HG03108 (cell line): Measurements from ENCODE around the gene DCAF5.

Experiments used
- ATAC-seq: cut with Tn5 transposase; IDR thresholded peaks from one replicate; pipeline ENCODE4 v1.9.1; 2021; ENCODE audit warnings: moderate library complexity; ENCODE audit not compliant: unreplicated experiment

Gene DCAF5

DNA sequence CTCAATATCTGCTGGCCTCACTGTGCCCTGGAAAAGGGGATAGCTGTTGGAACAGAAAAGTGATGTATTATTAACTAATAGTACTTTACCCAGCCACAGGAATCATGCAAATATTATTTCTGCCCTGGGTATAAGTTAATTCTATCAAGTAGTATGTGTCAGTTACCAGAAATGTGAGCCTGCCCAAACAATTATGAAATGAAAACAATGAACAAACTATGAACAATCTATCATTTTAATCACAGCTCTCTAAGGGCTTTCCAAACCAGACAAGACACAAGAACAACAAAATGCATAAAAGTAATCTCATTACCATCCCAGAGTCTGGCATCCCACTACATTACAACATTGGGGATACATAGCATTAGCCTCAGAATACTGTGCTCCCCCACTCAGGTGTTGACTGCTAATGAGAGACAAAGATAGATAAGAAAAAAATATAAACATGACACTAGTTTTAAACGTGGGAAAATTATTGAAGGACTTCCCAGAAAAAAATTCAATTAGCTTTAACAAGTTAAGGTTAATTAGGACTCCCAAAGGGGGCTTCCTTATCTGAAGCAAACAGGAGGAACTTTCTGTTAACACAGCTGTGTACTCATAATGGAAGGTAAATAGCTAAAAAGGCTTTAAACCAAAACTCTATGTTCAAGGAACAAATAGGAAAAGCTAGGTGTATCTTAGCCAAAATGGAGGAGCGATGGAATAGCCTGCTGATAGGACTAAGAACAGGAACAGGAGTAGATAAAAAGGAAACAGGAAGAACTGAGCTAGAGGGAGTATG lies 3.3 kb downstream of the DCAF5 start:
- no peak for ATAC-seq

- ATAC-seq, result no peak
Observed at GRCh38 chr14:69142101-69142500, 10.8 kb downstream of the DCAF5 start.

DNA sequence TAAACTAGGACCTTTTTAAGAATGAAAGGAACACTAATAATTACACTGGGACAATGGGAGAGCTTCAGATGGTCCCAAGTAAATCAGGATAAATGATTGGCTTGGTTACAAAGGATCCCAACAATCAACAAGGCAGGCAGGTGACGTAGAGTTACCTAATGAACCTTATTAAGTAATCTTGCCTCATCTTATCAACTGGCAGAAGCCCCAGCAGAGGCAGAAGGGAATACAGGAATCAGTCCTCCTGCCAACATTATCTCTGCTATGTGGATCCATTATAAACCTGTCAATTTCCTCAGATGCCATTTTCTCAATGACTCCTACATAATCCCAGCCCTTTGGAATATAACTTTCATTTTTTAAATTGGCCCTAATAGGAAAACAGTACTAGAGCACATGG lies 11.4 kb downstream of the DCAF5 start:
- no peak for ATAC-seq

- ATAC-seq, result no peak
Observed at GRCh38 chr14:69139743-69140142, 13.2 kb downstream of the DCAF5 start.

- ATAC-seq, result no peak
Observed at GRCh38 chr14:69137843-69138535, 14.9 kb downstream of the DCAF5 start.

DNA sequence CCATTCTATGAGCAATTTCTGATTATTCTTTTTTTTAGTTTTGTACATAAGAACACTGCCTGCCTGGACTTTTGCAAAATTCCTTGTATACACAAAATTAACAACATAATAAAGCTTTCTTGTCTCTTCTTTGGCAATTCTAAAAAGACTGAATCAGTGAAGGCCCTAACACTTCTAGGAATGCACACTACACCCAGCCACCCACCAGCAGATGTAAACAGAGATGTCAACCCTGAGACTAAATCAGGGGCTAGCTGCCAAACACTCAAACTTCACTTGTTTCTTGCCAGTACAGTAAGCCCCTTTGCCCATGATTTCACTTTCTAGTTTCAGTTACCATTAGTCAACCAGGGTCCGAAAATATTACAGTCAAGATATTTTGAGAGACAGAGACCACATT lies 15.5 kb downstream of the DCAF5 start:
- ATAC-seq, result no peak

- ATAC-seq, result no peak
Observed at GRCh38 chr14:69135133-69135532, 17.8 kb downstream of the DCAF5 start.

- ATAC-seq, result no peak
Observed at GRCh38 chr14:69133206-69134125, 19.5 kb downstream of the DCAF5 start.

DNA sequence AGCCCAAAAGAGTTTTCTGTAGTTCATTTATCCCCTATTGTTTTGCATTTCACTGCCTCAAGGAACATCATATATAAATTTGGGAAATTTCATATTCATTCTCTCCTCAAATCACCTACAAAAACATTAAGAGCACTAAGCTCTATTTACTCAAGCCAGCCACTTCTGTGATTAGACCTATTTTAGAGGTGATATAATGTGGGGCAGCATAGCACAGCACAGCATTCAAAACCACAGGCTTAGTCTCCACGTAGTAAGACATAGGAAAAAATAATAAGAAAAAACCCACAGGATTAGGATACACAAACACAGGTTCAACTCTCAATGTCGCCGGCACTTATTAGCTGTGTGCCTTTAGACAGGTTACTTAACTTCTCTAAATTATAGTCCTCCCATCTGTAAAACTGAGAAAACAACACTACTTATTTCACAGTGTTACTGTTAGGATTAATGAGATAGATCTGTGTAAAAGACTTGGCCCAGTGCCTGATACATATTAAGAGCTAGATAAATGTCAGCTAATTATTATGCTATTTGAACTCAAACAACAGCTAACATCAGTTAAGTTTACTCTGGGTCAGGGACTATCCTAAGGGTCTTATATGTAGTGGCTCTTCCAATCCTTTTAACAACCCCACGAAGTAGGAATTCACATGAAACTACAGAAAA lies 20.3 kb downstream of the DCAF5 start:
- ATAC-seq, result no peak

DNA sequence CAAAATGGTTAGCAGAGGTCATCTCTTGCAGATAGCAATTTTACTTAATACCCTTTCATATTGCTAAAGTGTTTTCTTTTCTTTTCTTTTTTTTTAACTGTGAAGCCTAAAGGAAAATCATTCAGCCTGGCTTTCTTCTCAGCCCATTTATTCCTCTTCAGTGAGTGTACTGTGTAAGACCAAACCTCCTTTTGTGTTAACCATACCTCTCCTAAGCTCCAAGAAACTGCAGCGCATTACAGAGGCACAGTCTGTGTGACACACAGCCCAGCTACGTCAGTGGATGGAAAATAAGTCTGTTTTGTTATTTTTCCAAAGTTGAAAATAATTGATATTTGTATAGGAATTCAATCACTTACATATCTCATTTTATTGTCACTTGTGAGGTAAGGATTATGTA lies 21.7 kb downstream of the DCAF5 start:
- ATAC-seq, result no peak

DNA sequence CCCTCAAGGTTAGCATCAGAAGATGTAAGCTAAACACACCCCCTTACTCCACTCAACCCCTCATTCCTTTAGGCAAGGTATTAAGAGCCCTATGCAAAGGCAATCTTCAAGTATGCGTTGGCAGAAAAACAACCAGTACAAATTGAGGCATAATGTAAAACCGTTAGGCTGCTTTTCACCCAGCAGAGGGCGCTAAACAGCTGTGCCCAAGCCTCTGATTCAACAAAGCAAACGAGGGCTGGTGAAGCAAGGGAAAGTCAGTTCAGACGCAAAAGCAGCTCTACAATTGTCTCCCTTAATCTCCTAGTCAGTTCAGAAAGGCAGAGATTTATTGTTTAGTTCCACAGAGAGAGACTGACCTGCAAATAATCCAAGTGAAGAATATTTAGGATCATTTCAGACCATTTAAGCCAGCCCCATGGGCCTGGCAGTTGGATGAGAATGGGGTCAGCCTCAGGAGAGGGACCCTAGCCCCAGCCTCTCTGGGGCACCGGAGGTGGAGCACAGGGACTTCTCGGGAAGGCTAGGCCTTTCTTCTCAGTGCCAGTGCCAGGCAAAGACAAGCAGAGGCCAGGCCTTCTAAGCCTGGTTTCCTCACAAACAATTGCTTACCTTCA lies 23.5 kb downstream of the DCAF5 start:
- ATAC-seq, result no peak

- ATAC-seq, result no peak
Observed at GRCh38 chr14:69118305-69118704, 34.6 kb downstream of the DCAF5 start.

GRCh38 chr14:69117020-69117767 lies 35.7 kb downstream of the DCAF5 start:
- no peak for ATAC-seq

- ATAC-seq, result no peak
Observed at GRCh38 chr14:69115407-69116185, 37.3 kb downstream of the DCAF5 start.

GRCh38 chr14:69114763-69115162 lies 38.2 kb downstream of the DCAF5 start:
- ATAC-seq, result no peak

GRCh38 chr14:69108358-69108757 lies 44.6 kb downstream of the DCAF5 start:
- ATAC-seq, result no peak

- no peak for ATAC-seq
Observed at GRCh38 chr14:69107407-69108003, 45.4 kb downstream of the DCAF5 start.

DNA sequence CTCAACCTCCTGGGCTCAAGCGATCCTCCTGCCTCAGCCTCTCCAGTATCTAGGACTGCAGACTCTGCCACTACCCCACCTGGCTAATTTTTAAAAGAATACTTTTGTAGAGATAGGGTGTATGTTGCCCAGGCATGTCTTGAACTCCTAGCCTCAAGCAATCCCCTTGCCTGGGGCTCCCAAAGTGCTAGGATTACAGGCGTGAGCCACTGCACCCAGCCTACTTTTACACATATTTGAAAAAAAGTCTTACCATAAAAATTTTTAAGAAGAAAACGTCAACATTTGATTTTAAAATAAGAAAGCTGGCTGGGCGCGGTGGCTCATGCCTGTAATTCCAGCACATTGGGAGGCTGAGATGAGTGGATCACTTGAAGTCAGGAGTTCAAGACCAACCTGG lies 46.5 kb downstream of the DCAF5 start:
- no peak for ATAC-seq

DNA sequence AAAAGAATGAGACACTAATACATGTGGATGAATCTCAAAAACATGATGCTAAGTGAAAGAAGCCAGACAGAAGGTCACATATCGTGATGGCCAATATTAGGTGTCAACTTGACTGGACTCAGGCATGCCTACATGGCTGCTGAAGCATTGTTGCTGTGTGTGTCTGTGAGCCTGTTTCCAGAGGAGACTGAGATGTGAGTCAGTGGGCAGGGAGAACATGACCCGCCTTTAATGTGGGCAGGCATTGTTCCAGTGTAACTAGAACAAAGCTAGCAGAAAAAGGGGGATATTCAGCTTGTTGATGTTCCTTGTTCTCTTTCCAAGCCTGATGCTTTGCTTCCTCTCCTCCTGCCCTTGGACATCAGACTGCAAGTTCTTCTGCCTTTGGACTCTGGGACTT lies 47.6 kb downstream of the DCAF5 start:
- no peak for ATAC-seq
